Measurements from ENCODE around the gene EIF4E1B. TPM values are rescaled to one million over a fixed set of nuclear protein-coding genes. Genes with fewer than 3 reads are reported as not detected.
A peak's percentile ranks its signal among the peaks of the same experiment; 100 is the strongest.

The EIF4E1B gene
- total RNA-seq, 4 donors from 2014 or later: not detected

DNA sequence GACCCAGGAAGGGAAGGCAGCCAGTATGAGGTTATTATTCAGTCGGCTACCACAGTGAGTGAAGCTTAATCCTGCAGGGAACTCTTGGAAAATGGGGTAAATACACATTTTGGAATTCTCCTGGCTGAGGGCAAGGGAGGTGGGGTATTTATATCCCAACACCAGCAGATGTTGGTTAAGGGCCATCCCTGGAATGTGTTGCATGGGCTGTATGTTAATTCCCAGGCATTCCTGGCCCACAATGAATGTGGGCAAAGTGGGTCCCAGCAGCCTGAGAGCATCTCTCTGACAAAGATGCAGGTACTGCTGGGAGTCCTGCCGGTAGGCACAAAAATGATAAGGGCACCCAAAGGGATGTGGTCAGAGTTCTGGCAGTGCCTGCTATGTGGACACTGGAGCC lies 17.6 kb upstream of the EIF4E1B start:
- intact Hi-C loops (cut with DNase I; ENCODE audit: low total_unique reads) (no loop called here), in situ Hi-C loops (cut with MboI; ENCODE audit: low sequenced_read_pairs in 4 of 4) (no loop called here)
- ATAC-seq: no peak
- no peak for TF ChIP-seq POLR2A (IDR thresholded peaks at IDR 0.05)
- TF ChIP-seq, protein P1, sequence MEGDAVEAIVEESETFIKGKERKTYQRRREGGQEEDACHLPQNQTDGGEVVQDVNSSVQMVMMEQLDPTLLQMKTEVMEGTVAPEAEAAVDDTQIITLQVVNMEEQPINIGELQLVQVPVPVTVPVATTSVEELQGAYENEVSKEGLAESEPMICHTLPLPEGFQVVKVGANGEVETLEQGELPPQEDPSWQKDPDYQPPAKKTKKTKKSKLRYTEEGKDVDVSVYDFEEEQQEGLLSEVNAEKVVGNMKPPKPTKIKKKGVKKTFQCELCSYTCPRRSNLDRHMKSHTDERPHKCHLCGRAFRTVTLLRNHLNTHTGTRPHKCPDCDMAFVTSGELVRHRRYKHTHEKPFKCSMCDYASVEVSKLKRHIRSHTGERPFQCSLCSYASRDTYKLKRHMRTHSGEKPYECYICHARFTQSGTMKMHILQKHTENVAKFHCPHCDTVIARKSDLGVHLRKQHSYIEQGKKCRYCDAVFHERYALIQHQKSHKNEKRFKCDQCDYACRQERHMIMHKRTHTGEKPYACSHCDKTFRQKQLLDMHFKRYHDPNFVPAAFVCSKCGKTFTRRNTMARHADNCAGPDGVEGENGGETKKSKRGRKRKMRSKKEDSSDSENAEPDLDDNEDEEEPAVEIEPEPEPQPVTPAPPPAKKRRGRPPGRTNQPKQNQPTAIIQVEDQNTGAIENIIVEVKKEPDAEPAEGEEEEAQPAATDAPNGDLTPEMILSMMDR (IDR thresholded peaks at IDR 0.05 in 4 of 5, conservative IDR thresholded peaks at IDR 0.05 in 1 of 5): no peak
- no peaks in the 10 kb centered on the region for H3K36me3 ChIP-seq
- H3K9me3 ChIP-seq: no peaks in the 10 kb centered on the region
- H3K27ac ChIP-seq: no peak overlapping the region
- peaks cover 0 to 4% of the 10 kb centered on the region in 2 donors for H3K4me1 ChIP-seq
- peaks cover 8 to 19% (median 16%) of the 10 kb centered on the region in 3 donors for H3K27me3 ChIP-seq
- no peak overlapping the region for H3K4me3 ChIP-seq
- no peak for DNase-seq

GRCh38 chr5:176614805-176615478 lies 15.5 kb upstream of the EIF4E1B start:
- no peak for ATAC-seq
- Histone ChIP-seq H3K27ac (no peak overlapping the region), H3K27me3 (peaks cover 22 to 33% (median 24%) of the 10 kb centered on the region in 3 donors), H3K4me3 (no peak overlapping the region), H3K9me3 (no peaks in the 10 kb centered on the region), H3K36me3 (no peaks in the 10 kb centered on the region), H3K4me1 (peaks cover 6 to 12% of the 10 kb centered on the region in 2 donors)
- TF ChIP-seq, protein P1 (IDR thresholded peaks at IDR 0.05 in 4 of 5, conservative IDR thresholded peaks at IDR 0.05 in 1 of 5): no peak
- TF ChIP-seq POLR2A (IDR thresholded peaks at IDR 0.05): no peak
- intact Hi-C loops (cut with DNase I; ENCODE audit: low total_unique reads) (no loop called here), in situ Hi-C loops (cut with MboI; ENCODE audit: low sequenced_read_pairs in 4 of 4) (no loop called here)
- no peak for DNase-seq

- intact Hi-C loops (cut with DNase I; ENCODE audit: low total_unique reads) (no loop called here), in situ Hi-C loops (cut with MboI; ENCODE audit: low sequenced_read_pairs in 4 of 4) (no loop called here)
- DNase-seq: no peak
- TF ChIP-seq, protein P1 (IDR thresholded peaks at IDR 0.05 in 4 of 5, conservative IDR thresholded peaks at IDR 0.05 in 1 of 5): no peak
- TF ChIP-seq POLR2A (IDR thresholded peaks at IDR 0.05): no peak
- peaks cover 20 to 22% of the 10 kb centered on the region in 2 donors for H3K4me1 ChIP-seq
- H3K27me3 ChIP-seq: peaks cover 26 to 38% (median 32%) of the 10 kb centered on the region in 3 donors
- no peak for ATAC-seq
- no peaks in the 10 kb centered on the region for H3K9me3 ChIP-seq
- no peak overlapping the region for H3K4me3 ChIP-seq
- H3K27ac ChIP-seq: no peak overlapping the region
- no peaks in the 10 kb centered on the region for H3K36me3 ChIP-seq
Observed at GRCh38 chr5:176616511-176616910, 14.0 kb upstream of the EIF4E1B start.

DNA sequence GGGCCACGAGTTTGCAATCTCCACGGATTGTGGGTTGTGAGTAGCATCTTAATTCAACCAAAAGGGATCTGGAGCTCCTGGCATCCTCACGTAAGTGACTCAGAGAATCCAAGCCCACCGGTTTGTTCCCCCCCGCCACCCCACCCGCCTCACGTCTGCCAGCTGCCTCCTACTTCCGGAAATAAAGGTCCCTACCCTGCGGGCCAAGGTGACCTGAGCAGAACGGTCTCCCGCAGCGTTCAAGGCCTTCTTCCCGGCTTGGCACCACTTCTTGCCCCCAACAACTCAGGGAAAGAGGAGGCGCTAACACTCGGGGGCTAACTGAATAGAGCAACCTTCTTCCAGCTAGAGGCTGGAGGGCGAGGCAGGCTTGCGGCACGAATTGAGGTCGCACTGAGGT lies 11.7 kb upstream of the EIF4E1B start:
- no peak overlapping the region for H3K27ac ChIP-seq
- intact Hi-C loops (cut with DNase I; ENCODE audit: low total_unique reads): no loop called here
- no peak for DNase-seq
- peaks cover 22 to 38% (median 32%) of the 10 kb centered on the region in 3 donors for H3K27me3 ChIP-seq
- peak overlapping the region in 1 of 4 donors; percentile 15 for H3K4me3 ChIP-seq
- no peaks in the 10 kb centered on the region for H3K36me3 ChIP-seq
- in situ Hi-C loops (cut with MboI; ENCODE audit: low sequenced_read_pairs in 4 of 4): no loop called here
- no peaks in the 10 kb centered on the region for H3K9me3 ChIP-seq
- H3K4me1 ChIP-seq: peaks cover 27% of the 10 kb centered on the region in 2 donors
- TF ChIP-seq, protein P1 (IDR thresholded peaks at IDR 0.05 in 4 of 5, conservative IDR thresholded peaks at IDR 0.05 in 1 of 5): no peak
- no peak for TF ChIP-seq POLR2A (IDR thresholded peaks at IDR 0.05)
- ATAC-seq: no peak
